Right hindlimb (tissue), 1 donor: ENCODE data around the gene EFNA2.
A peak's percentile ranks its signal among the peaks of the same experiment; 100 is the strongest.

Experiments
- DNase-seq: peaks from one replicate; pipeline ENCODE4 v3.0.0-alpha.2; 2018

Gene EFNA2

GRCh38 chr19:1272423-1273262 is 13.0 kb upstream of the EFNA2 start:
- no peak for DNase-seq

- no peak for DNase-seq
These were observed 12.2 kb upstream of the EFNA2 start for GRCh38 chr19:1273263-1274041.

- no peak for DNase-seq
These were observed 11.4 kb upstream of the EFNA2 start for GRCh38 chr19:1274081-1274851.

- no peak for DNase-seq
These were observed 10.8 kb upstream of the EFNA2 start for GRCh38 chr19:1274852-1275259.

GRCh38 chr19:1275260-1275975 is 10.3 kb upstream of the EFNA2 start, which contains the start of gene FAM174C:
TSS of gene FAM174C (plus strand) at chr19:1275530. CDS start at chr19:1275550, 20 bp downstream.
- peak; percentile 97 for DNase-seq

GRCh38 chr19:1275976-1276627 is 9.6 kb upstream of the EFNA2 start:
- no peak for DNase-seq

- no peak for DNase-seq
These were observed 9.0 kb upstream of the EFNA2 start for GRCh38 chr19:1276628-1277022.

GRCh38 chr19:1277061-1277460 is 8.6 kb upstream of the EFNA2 start:
- no peak for DNase-seq

GRCh38 chr19:1278074-1278473 is 7.6 kb upstream of the EFNA2 start:
- DNase-seq = no peak

- no peak for DNase-seq
These were observed 6.7 kb upstream of the EFNA2 start for GRCh38 chr19:1278713-1279660.

- peak; percentile 90 for DNase-seq
These were observed 5.8 kb upstream of the EFNA2 start for GRCh38 chr19:1279782-1280341.

GRCh38 chr19:1280636-1281568 is 4.8 kb upstream of the EFNA2 start:
- DNase-seq = no peak

- no peak for DNase-seq
These were observed 3.9 kb upstream of the EFNA2 start for GRCh38 chr19:1281569-1282287.

- DNase-seq = no peak
These were observed 3.0 kb upstream of the EFNA2 start for GRCh38 chr19:1282588-1283206.

GRCh38 chr19:1283207-1283916 is 2.3 kb upstream of the EFNA2 start:
- no peak for DNase-seq

GRCh38 chr19:1283917-1284292 is 1.8 kb upstream of the EFNA2 start:
- no peak for DNase-seq

GRCh38 chr19:1284293-1284978 is 1.2 kb upstream of the EFNA2 start:
- DNase-seq = no peak
